IPS DF 6.9 (cell line): ENCODE results near the gene NALF2.

Experiments used
- DNase-seq: peaks from one replicate; pipeline ENCODE4 v3.0.0-alpha.2; 2013; ENCODE audit warnings: low read depth, low spot score
- H3K27ac ChIP-seq: one replicate; pipeline ENCODE4 v1.5.1; 2013; ENCODE audit warnings: low read length, control low read depth
- H3K27me3 ChIP-seq: 2 replicates; pipeline ENCODE4 v1.6.1; 2013; ENCODE audit warnings: mild to moderate bottlenecking, low read length; ENCODE audit not compliant: control insufficient read depth, insufficient read depth
- H3K36me3 ChIP-seq: 2 replicates; pipeline ENCODE4 v1.6.1; 2013; ENCODE audit warnings: low read length; ENCODE audit not compliant: control insufficient read depth, insufficient read depth
- H3K4me1 ChIP-seq: 2 replicates; pipeline ENCODE4 v1.6.1; 2013; ENCODE audit warnings: low read length; ENCODE audit not compliant: control insufficient read depth, insufficient read depth
- H3K4me3 ChIP-seq: 2 replicates; pipeline ENCODE4 v1.5.1; 2013; ENCODE audit warnings: mild to moderate bottlenecking, low read length
- H3K9me3 ChIP-seq: 2 replicates; pipeline ENCODE4 v1.6.1; 2013; ENCODE audit warnings: low read length, inconsistent platforms; ENCODE audit not compliant: control insufficient read depth, insufficient read depth
- WGBS: extraction: QIAGEN DNeasy Blood & Tissue Kit; methylation state at CpG from one replicate; pipeline ENCODE4 v1.1.7; 2013; ENCODE audit warnings: mixed read lengths, missing lambda C conversion rate; ENCODE audit not compliant: insufficient read length, insufficient coverage; 5-methylcytosine and 5-hydroxymethylcytosine counted together

Gene NALF2

DNA sequence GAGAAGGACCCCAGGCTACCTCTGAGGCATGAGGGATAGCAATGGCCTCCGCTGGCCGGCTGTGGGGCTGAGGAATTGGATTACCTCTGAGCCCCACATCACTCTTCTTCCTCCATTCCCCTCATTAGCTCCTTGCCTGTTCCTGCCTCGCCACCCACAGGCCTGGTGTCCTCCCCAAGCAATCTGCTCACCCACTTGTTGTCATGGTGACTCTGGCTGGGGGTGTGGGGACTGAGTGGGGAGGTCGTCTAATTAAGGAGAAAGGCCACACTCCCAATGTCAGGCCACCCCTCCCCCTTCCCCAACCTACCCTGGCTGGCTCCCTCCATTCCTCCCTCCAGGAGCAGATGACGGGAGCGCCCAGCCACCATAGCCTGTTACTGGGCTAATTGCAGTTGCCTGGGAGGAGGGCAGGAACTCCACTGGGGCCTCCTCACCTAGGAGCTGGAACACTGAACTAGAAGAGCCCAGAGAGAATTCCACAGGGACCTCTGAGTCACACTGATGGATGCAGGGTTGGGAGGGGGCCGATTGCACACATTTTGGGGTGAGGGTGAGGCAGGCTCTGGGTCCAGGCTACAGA, 20.7 kb downstream of the NALF2 start:
- no CpG with 5 or more reads among the region's 7 CpGs for WGBS
- H3K4me3 ChIP-seq, result no peak overlapping the region
- no peaks in the 10 kb centered on the region for H3K27me3 ChIP-seq
- H3K27ac ChIP-seq, result no peak overlapping the region
- no peaks in the 10 kb centered on the region for H3K9me3 ChIP-seq
- no peaks in the 10 kb centered on the region for H3K36me3 ChIP-seq
- no peaks in the 10 kb centered on the region for H3K4me1 ChIP-seq
- no peak for DNase-seq

- H3K4me1 ChIP-seq, result no peaks in the 10 kb centered on the region
- 100% methylated on average over 1 of the region's 7 CpGs for WGBS
- H3K36me3 ChIP-seq, result no peaks in the 10 kb centered on the region
- no peak overlapping the region for H3K4me3 ChIP-seq
- H3K27ac ChIP-seq, result no peak overlapping the region
- no peak for DNase-seq
- no peaks in the 10 kb centered on the region for H3K9me3 ChIP-seq
- no peaks in the 10 kb centered on the region for H3K27me3 ChIP-seq
Observed at GRCh38 chrX:69530306-69530705, 26.2 kb downstream of the NALF2 start.

GRCh38 chrX:69531031-69531755, 27.1 kb downstream of the NALF2 start:
- H3K36me3 ChIP-seq, result no peaks in the 10 kb centered on the region
- WGBS, result no CpG with 5 or more reads among the region's 8 CpGs
- no peaks in the 10 kb centered on the region for H3K9me3 ChIP-seq
- no peaks in the 10 kb centered on the region for H3K4me1 ChIP-seq
- no peaks in the 10 kb centered on the region for H3K27me3 ChIP-seq
- no peak overlapping the region for H3K4me3 ChIP-seq
- no peak overlapping the region for H3K27ac ChIP-seq
- no peak for DNase-seq

DNA sequence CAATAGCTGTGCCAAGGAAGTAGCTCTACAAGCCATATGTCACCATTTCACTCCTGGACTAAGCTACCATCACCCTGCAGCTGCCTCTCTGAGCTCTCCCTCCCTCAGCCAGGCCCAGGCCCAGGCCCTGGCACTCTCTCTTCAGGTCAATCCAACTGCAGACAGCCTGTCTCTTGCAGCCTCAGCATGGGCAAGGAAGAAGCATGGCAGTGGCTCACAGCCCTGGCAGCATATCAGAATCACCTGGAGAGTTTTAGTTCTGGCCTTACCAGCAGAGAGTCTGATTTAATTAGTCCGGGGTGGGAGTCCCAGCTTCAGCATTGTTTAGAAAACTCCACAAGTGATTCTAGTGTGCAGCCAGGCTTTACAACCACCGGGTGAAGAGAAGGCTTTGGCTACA, 31.5 kb downstream of the NALF2 start:
- no CpG with 5 or more reads among the region's 2 CpGs for WGBS
- H3K4me3 ChIP-seq, result no peak overlapping the region
- no peak overlapping the region for H3K27ac ChIP-seq
- DNase-seq, result no peak
- H3K4me1 ChIP-seq, result 0 out of 2 replicates have a peak, but pooled peaks cover 2% of the 10 kb centered on the region
- no peaks in the 10 kb centered on the region for H3K27me3 ChIP-seq
- H3K9me3 ChIP-seq, result no peaks in the 10 kb centered on the region
- no peaks in the 10 kb centered on the region for H3K36me3 ChIP-seq

DNA sequence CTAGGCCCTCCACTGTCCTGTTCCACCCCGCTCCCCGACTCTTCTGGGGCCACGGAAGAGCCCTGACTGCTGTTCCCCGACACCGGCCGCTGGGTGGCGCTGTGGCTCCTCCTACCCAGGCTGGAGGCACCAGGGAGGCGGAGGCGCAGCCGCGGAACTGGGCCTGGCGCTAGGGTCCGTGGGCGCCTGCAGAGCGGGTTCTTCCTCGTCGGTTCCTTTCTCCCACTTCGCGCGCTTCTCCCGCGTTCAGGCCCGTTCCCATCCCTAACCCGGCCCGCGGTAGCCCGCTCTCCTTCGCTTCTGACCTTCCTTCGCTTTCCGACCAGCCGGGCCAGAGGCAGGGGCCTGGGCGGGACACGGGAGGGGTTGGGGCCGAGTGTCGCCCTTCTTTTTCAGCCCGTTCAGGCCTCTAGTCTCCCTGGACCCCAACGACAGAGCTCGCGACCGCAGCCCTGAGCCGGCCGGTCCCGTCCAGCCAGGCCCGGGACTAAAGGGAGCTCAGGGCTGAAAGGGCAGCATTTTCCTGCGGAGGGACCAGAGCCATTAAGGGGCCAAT, 34.3 kb downstream of the NALF2 start:
- no CpG with 5 or more reads among the region's 45 CpGs for WGBS

GRCh38 chrX:69539437-69539836, 35.3 kb downstream of the NALF2 start:
- no peak overlapping the region for H3K4me3 ChIP-seq
- no peak for DNase-seq

More for the DNA sequence above, 34.3 kb downstream of the NALF2 start:
- Histone ChIP-seq H3K27me3 (no peaks in the 10 kb centered on the region), H3K27ac (no peak overlapping the region), H3K4me1 (0 out of 2 replicates have a peak, but pooled peaks cover 2% of the 10 kb centered on the region), H3K9me3 (no peaks in the 10 kb centered on the region), H3K36me3 (no peaks in the 10 kb centered on the region), H3K4me3 (peak overlapping the region; percentile 31; the same call in 1 of the 2 replicates)
- DNase-seq, result peak; percentile 31

GRCh38 chrX:69541956-69542355, 37.8 kb downstream of the NALF2 start:
- H3K9me3 ChIP-seq, result no peaks in the 10 kb centered on the region
- no CpG with 5 or more reads among the region's 3 CpGs for WGBS

More at GRCh38 chrX:69539437-69539836, 35.3 kb downstream of the NALF2 start:
- Histone ChIP-seq H3K9me3 (no peaks in the 10 kb centered on the region), H3K27me3 (no peaks in the 10 kb centered on the region), H3K4me1 (0 out of 2 replicates have a peak, but pooled peaks cover 2% of the 10 kb centered on the region), H3K27ac (no peak overlapping the region), H3K36me3 (no peaks in the 10 kb centered on the region)
- WGBS, result no CpG with 5 or more reads among the region's 4 CpGs

DNA sequence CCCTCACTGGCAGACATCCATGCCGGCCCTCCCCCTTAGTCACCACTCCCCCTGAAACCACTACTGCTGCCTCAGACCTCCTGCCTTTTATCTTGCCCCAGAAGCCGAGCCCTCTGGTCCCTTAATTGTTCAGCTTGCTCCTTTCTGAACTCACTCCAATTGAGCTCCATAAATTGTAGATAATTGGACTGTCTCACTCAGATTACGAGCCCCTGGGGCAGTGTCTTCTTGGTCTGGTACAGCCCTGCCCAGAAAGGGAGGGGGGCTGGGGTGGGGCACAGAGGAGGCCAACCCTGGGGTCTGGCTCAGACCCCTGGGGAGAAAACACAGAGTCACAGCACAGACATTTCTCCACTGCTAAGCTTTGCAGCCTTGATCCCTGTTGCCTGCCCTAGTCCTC, 39.4 kb downstream of the NALF2 start:
- DNase-seq, result no peak
- WGBS, result no CpG with 5 or more reads among the region's 3 CpGs
- Histone ChIP-seq H3K4me3 (no peak overlapping the region), H3K4me1 (0 out of 2 replicates have a peak, but pooled peaks cover 2% of the 10 kb centered on the region), H3K9me3 (no peaks in the 10 kb centered on the region), H3K27ac (no peak overlapping the region), H3K27me3 (no peaks in the 10 kb centered on the region), H3K36me3 (no peaks in the 10 kb centered on the region)

More at GRCh38 chrX:69541956-69542355, 37.8 kb downstream of the NALF2 start:
- no peak for DNase-seq
- H3K27ac ChIP-seq, result no peak overlapping the region
- H3K4me1 ChIP-seq, result 0 out of 2 replicates have a peak, but pooled peaks cover 2% of the 10 kb centered on the region
- H3K4me3 ChIP-seq, result no peak overlapping the region
- H3K27me3 ChIP-seq, result no peaks in the 10 kb centered on the region
- H3K36me3 ChIP-seq, result no peaks in the 10 kb centered on the region

DNA sequence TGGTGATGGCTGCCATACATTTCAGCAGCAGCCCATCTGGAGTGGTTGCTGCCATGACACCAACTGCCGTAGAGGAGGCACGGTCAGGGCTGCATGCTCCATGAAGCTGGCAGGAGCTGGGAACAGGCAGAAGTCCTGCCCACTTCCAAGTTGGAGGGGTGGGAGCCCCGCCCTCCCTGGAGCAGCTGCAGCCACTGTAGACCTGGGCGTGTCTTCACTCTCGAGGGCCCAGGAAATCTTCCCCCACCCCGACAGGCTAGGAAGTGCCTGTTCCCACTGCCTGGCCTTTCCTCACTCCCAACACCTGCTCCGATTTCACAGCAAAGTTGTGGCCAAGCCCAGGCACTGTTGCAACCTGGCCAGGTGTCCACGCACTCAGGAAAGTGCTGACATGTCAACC, 42.3 kb downstream of the NALF2 start:
- no peak for DNase-seq
- Histone ChIP-seq H3K36me3 (no peaks in the 10 kb centered on the region), H3K4me3 (no peak overlapping the region), H3K9me3 (no peaks in the 10 kb centered on the region), H3K4me1 (no peaks in the 10 kb centered on the region), H3K27me3 (no peaks in the 10 kb centered on the region), H3K27ac (no peak overlapping the region)
- no CpG with 5 or more reads among the region's 8 CpGs for WGBS

GRCh38 chrX:69546978-69547377, 42.9 kb downstream of the NALF2 start:
- no CpG with 5 or more reads among the region's 5 CpGs for WGBS
- no peak for DNase-seq
- Histone ChIP-seq H3K27ac (no peak overlapping the region), H3K9me3 (no peaks in the 10 kb centered on the region), H3K4me3 (no peak overlapping the region), H3K36me3 (no peaks in the 10 kb centered on the region), H3K27me3 (no peaks in the 10 kb centered on the region), H3K4me1 (no peaks in the 10 kb centered on the region)
